Sigmoid colon (tissue), 4 donors: ENCODE results near the gene CYB5R4.

Experiments
- CTCF ChIP-seq, 4 experiments: fragments of 450-650 bp in 3 of 4; fragments of 200-600 bp in 1 of 4; IDR thresholded peaks; one replicate each; pipeline ENCODE4 v1.5.1; 2016 to 2019; ENCODE audit warnings: antibody characterized with exemption in 4 of 4, mild to moderate bottlenecking in 3 of 4, moderate library complexity in 2 of 4
- POLR2A ChIP-seq, 2 donors: fragments of 450-650 bp; IDR thresholded peaks; one replicate each; pipeline ENCODE4 v1.6.1; 2016; ENCODE audit warnings: antibody characterized with exemption in 2 of 2, mild to moderate bottlenecking in 2 of 2, moderate library complexity in 2 of 2
- POLR2AphosphoS5 ChIP-seq, 4 donors: sonication (generic); formaldehyde crosslinking; IDR thresholded peaks; one replicate each; pipeline ENCODE4 v1.6.1; 2017; ENCODE audit warnings: antibody characterized with exemption in 4 of 4

DNA sequence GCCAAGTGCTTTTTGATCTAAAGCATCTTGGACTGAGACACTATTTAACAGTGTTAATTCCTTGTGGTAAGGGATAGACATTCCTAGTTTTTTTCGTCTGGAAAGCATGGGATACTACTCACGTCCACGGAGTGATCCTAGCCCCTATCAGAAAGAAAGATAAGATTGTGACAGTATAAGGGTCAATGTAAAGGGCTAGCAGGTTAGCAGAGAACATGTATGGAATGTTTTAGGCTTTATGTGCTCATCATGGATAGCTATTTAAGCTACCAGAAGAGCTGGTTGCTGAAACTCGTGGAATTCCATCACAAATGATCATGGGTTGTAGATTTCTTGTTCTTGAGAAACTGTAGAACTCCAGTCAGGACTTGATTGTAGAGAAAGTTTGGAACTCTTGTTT lies 32.1 kb downstream of the CYB5R4 start:
- TF ChIP-seq CTCF (IDR thresholded peaks at IDR 0.05), result no peak
- TF ChIP-seq POLR2A (IDR thresholded peaks at IDR 0.05), result no peak
- no peak for TF ChIP-seq POLR2AphosphoS5 (IDR thresholded peaks at IDR 0.05)
